Fibroblast of the aortic adventitia (primary cell): ENCODE measurements around the gene KCNJ4. TPM values are rescaled to one million over a fixed set of nuclear protein-coding genes. Genes with fewer than 3 reads are reported as not detected.

Experiments used
- DNase-seq: peaks from one replicate; pipeline ENCODE4 v3.0.0-alpha.2; 2010; ENCODE audit warnings: low read depth
- H3K4me3 ChIP-seq: 2 replicates; pipeline ENCODE4 v1.5.1; 2011; ENCODE audit warnings: low read depth, mild to moderate bottlenecking, control low read depth, low read length, moderate library complexity
- total RNA-seq: library from RNA; depleted of rRNA; stranded (reverse); fragments of >200 nt; gene quantifications from 2 replicates; pipeline ENCODE4 v1.2.3, GENCODE V29; 2012; ENCODE audit warnings: low replicate concordance
- TF ChIP-seq, protein P1 (sequence below): IDR thresholded peaks from 2 replicates; pipeline ENCODE4 v1.5.1; 2011; ENCODE audit warnings: mild to moderate bottlenecking, low read length, control low read depth, inconsistent platforms; ENCODE audit not compliant: insufficient read depth

The KCNJ4 gene
- total RNA-seq, 1 donor, result not detected

DNA sequence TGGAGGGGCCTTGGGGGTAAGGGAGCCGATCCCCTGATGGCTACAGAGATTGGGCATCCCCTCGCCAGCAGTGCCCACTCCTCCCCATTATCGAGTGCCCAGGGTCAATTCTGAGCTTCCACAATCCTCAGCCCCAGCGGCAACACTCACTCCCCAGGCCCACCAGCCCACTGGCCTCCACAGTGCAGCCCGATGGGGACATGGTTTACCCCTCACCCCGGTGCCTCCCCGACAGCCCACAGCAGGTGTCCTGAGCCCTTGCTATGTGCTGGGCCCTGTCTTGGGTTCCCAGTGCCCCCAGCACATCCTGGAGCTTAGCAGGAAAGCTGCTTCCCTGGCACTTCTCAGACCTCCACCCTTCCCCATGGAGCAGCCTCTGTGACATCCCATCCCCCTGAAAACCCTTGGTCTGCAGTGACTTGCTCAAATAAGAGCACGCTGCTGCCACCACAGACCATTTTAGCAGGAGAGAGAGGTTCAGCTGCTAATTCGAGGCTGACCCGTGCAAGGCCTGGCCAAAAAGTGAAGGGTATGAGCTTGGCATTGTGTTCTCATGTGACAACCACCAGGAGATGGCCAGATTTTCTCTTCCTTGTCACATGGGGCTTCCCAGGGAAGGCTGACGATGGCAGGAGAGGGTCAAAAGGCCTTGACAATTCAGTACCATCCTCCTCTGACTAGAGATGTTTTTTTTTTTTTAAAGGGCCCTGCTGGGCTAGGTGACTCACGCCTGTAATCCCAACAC is 23.6 kb downstream of the KCNJ4 start:
- DNase-seq, result no peak

DNA sequence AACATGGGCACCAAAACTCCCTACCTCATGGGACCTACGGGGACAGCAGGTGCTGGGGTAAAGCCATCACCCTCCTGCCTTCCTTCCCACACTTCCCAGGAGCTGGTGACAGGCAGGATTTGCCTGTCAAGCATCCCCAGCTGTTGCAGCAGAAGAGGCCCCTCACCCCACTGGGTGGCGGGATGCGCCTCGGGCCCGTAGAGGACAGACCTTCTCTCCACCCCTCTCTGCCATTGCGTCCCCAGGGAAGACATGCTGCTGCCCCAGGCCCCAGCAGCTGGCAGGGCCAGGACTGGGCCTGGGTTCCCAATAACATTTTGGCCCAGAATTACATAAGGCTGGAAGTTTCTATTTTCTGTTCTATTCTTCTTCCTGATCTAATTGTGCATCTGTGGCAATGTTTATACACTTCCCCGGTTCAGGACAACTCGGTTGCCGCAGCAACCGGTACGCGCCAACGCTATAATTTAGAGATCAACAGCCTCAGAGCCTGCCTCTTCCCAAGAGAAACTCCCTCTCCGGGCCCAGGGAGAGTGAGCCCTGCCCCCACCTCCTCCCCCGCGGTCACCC is 25.4 kb downstream of the KCNJ4 start:
- no peak overlapping the region for H3K4me3 ChIP-seq
- DNase-seq, result no peak
- TF ChIP-seq, protein P1, sequence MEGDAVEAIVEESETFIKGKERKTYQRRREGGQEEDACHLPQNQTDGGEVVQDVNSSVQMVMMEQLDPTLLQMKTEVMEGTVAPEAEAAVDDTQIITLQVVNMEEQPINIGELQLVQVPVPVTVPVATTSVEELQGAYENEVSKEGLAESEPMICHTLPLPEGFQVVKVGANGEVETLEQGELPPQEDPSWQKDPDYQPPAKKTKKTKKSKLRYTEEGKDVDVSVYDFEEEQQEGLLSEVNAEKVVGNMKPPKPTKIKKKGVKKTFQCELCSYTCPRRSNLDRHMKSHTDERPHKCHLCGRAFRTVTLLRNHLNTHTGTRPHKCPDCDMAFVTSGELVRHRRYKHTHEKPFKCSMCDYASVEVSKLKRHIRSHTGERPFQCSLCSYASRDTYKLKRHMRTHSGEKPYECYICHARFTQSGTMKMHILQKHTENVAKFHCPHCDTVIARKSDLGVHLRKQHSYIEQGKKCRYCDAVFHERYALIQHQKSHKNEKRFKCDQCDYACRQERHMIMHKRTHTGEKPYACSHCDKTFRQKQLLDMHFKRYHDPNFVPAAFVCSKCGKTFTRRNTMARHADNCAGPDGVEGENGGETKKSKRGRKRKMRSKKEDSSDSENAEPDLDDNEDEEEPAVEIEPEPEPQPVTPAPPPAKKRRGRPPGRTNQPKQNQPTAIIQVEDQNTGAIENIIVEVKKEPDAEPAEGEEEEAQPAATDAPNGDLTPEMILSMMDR, result no peak

More for the DNA sequence above, 23.6 kb downstream of the KCNJ4 start:
- no peak overlapping the region for H3K4me3 ChIP-seq
- TF ChIP-seq, protein P1, result no peak

GRCh38 chr22:38428714-38429113 is 26.3 kb downstream of the KCNJ4 start:
- no peak for DNase-seq
- TF ChIP-seq, protein P1, result no peak
- H3K4me3 ChIP-seq, result no peak overlapping the region

GRCh38 chr22:38427940-38428339 is 27.1 kb downstream of the KCNJ4 start:
- no peak for DNase-seq
- H3K4me3 ChIP-seq, result no peak overlapping the region
- TF ChIP-seq, protein P1, result no peak

DNA sequence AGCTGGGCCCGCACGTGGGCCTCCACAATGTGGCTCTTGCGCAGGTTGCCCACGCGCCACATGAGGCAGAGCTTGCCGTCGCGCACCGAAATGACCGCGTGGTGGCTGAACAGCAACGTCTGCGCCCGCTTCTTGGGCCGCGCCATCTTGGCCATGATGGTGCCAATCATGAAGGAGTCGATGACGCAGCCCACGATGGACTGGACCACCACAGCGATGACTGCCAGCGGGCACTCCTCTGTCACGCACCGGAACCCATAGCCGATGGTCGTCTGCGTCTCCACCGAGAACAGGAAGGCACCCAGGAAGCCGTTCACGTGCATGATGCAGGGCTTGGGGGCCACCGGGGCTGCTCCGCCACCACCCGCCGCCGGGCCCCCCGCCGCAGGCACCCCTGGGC is 27.5 kb downstream of the KCNJ4 start:
- DNase-seq, result no peak
- TF ChIP-seq, protein P1, result no peak
- no peak overlapping the region for H3K4me3 ChIP-seq

GRCh38 chr22:38426628-38427027 is 28.4 kb downstream of the KCNJ4 start:
- no peak for DNase-seq
- TF ChIP-seq, protein P1, result no peak

More at GRCh38 chr22:38426628-38427027, 28.4 kb downstream of the KCNJ4 start:
- H3K4me3 ChIP-seq, result no peak overlapping the region
